H9 (cell line): ENCODE results near the gene EEF1A2. TPM values are rescaled to one million over a fixed set of nuclear protein-coding genes. Genes with fewer than 3 reads are reported as not detected.

Source experiments
- DNase-seq: peaks from one replicate; pipeline ENCODE4 v3.0.0-alpha.2; 2017
- H2AFZ ChIP-seq: one replicate; pipeline ENCODE4 v1.6.1; 2013; ENCODE audit warnings: mild to moderate bottlenecking, low read length, control low read depth, moderate library complexity
- H2AK5ac ChIP-seq: 2 replicates; pipeline ENCODE4 v1.6.1; 2013; ENCODE audit warnings: low read length, control low read depth, mixed read lengths; ENCODE audit not compliant: insufficient read length
- H2BK120ac ChIP-seq: one replicate; pipeline ENCODE4 v1.6.1; 2013; ENCODE audit warnings: low read depth, mild to moderate bottlenecking, low read length, control low read depth, inconsistent platforms; ENCODE audit not compliant: poor library complexity, severe bottlenecking
- H2BK12ac ChIP-seq: 2 replicates; pipeline ENCODE4 v1.6.1; 2013; ENCODE audit warnings: low read length, control low read depth, mixed read lengths, low read depth; ENCODE audit not compliant: insufficient read length
- H2BK15ac ChIP-seq: 2 replicates; pipeline ENCODE4 v1.6.1; 2013; ENCODE audit warnings: low read depth, low read length, control low read depth
- H2BK20ac ChIP-seq: one replicate; pipeline ENCODE4 v1.6.1; 2013; ENCODE audit warnings: low read depth, mild to moderate bottlenecking, low read length, control low read depth, inconsistent platforms; ENCODE audit not compliant: poor library complexity, severe bottlenecking
- H2BK5ac ChIP-seq: 2 replicates; pipeline ENCODE4 v1.6.1; 2013; ENCODE audit warnings: low read length, control low read depth, mixed read lengths; ENCODE audit not compliant: insufficient read length
- H3K14ac ChIP-seq: 2 replicates; pipeline ENCODE4 v1.6.1; 2013; ENCODE audit warnings: low read length, control low read depth; ENCODE audit not compliant: insufficient read depth
- H3K18ac ChIP-seq: 2 replicates; pipeline ENCODE4 v1.6.1; 2013; ENCODE audit warnings: low read depth, mild to moderate bottlenecking, mixed read lengths, low read length, control low read depth; ENCODE audit not compliant: insufficient read length
- H3K23ac ChIP-seq: 2 replicates; pipeline ENCODE4 v1.6.1; 2013; ENCODE audit warnings: low read length, control low read depth, mixed read lengths, low read depth; ENCODE audit not compliant: insufficient read length
- H3K23me2 ChIP-seq: 2 replicates; pipeline ENCODE4 v1.6.1; 2013; ENCODE audit warnings: low read depth, mild to moderate bottlenecking, mixed read lengths, low read length, control low read depth; ENCODE audit not compliant: insufficient read length, poor library complexity, severe bottlenecking
- H3K27ac ChIP-seq: 2 replicates; pipeline ENCODE4 v1.5.1; 2013; ENCODE audit warnings: low read length, control low read depth, mixed read lengths, low read depth; ENCODE audit not compliant: insufficient read length
- H3K27me3 ChIP-seq: 2 replicates; pipeline ENCODE4 v1.6.1; 2013; ENCODE audit warnings: low read length, control low read depth, inconsistent platforms; ENCODE audit not compliant: insufficient read depth
- H3K4ac ChIP-seq: 2 replicates; pipeline ENCODE4 v1.6.1; 2013; ENCODE audit warnings: low read depth, mild to moderate bottlenecking, control low read depth, inconsistent platforms, low read length, moderate library complexity
- H3K4me1 ChIP-seq: 2 replicates; pipeline ENCODE4 v1.6.1; 2013; ENCODE audit warnings: low read length, control low read depth, inconsistent platforms; ENCODE audit not compliant: insufficient read depth
- H3K4me2 ChIP-seq: 2 replicates; pipeline ENCODE4 v1.6.1; 2013; ENCODE audit warnings: low read length, control low read depth, mixed read lengths; ENCODE audit not compliant: insufficient read length, insufficient read depth
- H3K56ac ChIP-seq: 2 replicates; pipeline ENCODE4 v1.6.1; 2013; ENCODE audit warnings: low read depth, mild to moderate bottlenecking, mixed read lengths, low read length, control low read depth; ENCODE audit not compliant: insufficient read length
- H3K79me1 ChIP-seq: 2 replicates; pipeline ENCODE4 v1.6.1; 2013; ENCODE audit warnings: low read depth, mild to moderate bottlenecking, moderate library complexity, low read length, control low read depth, inconsistent platforms; ENCODE audit not compliant: insufficient read depth, poor library complexity, severe bottlenecking
- H3K79me2 ChIP-seq: 2 replicates; pipeline ENCODE4 v1.6.1; 2013; ENCODE audit warnings: low read length, control low read depth, inconsistent platforms; ENCODE audit not compliant: insufficient read depth
- H3K9ac ChIP-seq: 2 replicates; pipeline ENCODE4 v1.6.1; 2013; ENCODE audit warnings: low read length, control low read depth, mixed read lengths; ENCODE audit not compliant: insufficient read length; ENCODE audit errors: extremely low read depth
- H3K9me3 ChIP-seq: one replicate; pipeline ENCODE4 v1.6.1; 2013; ENCODE audit warnings: low read depth, low read length, inconsistent platforms; ENCODE audit not compliant: control insufficient read depth
- H3T11ph ChIP-seq: one replicate; pipeline ENCODE4 v1.6.1; 2013; ENCODE audit warnings: mild to moderate bottlenecking, low read length, control low read depth, inconsistent platforms
- H4K20me1 ChIP-seq: one replicate; pipeline ENCODE4 v1.6.1; 2013; ENCODE audit not compliant: control insufficient read depth, insufficient read length, insufficient read depth
- H4K5ac ChIP-seq: 2 replicates; pipeline ENCODE4 v1.6.1; 2013; ENCODE audit warnings: low read depth, mild to moderate bottlenecking, mixed read lengths, low read length, control low read depth; ENCODE audit not compliant: insufficient read length
- H4K8ac ChIP-seq: replicated peaks from 2 replicates; pipeline ENCODE4 v1.6.1; 2013; ENCODE audit warnings: low read length, control low read depth, mixed read lengths, low read depth; ENCODE audit not compliant: insufficient read length
- H4K91ac ChIP-seq: 2 replicates; pipeline ENCODE4 v1.6.1; 2013; ENCODE audit warnings: low read depth, mild to moderate bottlenecking, moderate library complexity, mixed read lengths, low read length, control low read depth; ENCODE audit not compliant: insufficient read length
- H3K27ac Mint-ChIP-seq, 3 experiments: 2 replicates in 2 of 3; 3 replicates in 1 of 3; pipeline ENCODE4 v1.8.0; 2020 to 2021; ENCODE audit warnings: mixed read lengths in 3 of 3, mild to moderate bottlenecking in 1 of 3, moderate library complexity in 1 of 3
- H3K27me3 Mint-ChIP-seq: 2 replicates; pipeline ENCODE4 v1.8.0; 2021; ENCODE audit warnings: low read depth, mild to moderate bottlenecking, moderate library complexity, mixed read lengths
- H3K36me3 Mint-ChIP-seq, 3 experiments: 2 replicates in 2 of 3; 3 replicates in 1 of 3; pipeline ENCODE4 v1.8.0; 2020 to 2021; ENCODE audit warnings: low read depth in 3 of 3, mixed read lengths in 3 of 3; ENCODE audit not compliant: insufficient read depth in 1 of 3
- H3K4me1 Mint-ChIP-seq, 2 experiments: 2 replicates each; pipeline ENCODE4 v1.8.0; 2020; ENCODE audit warnings: mixed read lengths in 2 of 2
- H3K4me3 Mint-ChIP-seq, 2 experiments: 2 replicates in 1 of 2; 3 replicates in 1 of 2; pipeline ENCODE4 v1.8.0; 2020 to 2021; ENCODE audit warnings: mild to moderate bottlenecking in 2 of 2, mixed read lengths in 2 of 2, moderate library complexity in 1 of 2
- H3K9me3 Mint-ChIP-seq, 2 experiments: 2 replicates in 1 of 2; 3 replicates in 1 of 2; pipeline ENCODE4 v1.8.0; 2020; ENCODE audit warnings: mild to moderate bottlenecking in 2 of 2, mixed read lengths in 2 of 2, moderate library complexity in 1 of 2
- CTCF ChIP-seq: fragments of 200-600 bp; sonication (generic); conservative IDR thresholded peaks from 3 replicates; pipeline ENCODE4 v1.8.0; 2021; ENCODE audit warnings: antibody characterized with exemption, mild to moderate bottlenecking
- WGBS: extraction: QIAGEN DNeasy Blood & Tissue Kit; methylation state at CpG from one replicate; pipeline ENCODE4 v1.1.7; 2013; ENCODE audit warnings: missing lambda C conversion rate, low lambda C conversion rate, mixed read lengths; ENCODE audit not compliant: insufficient read length; ENCODE audit errors: extremely low coverage; 5-methylcytosine and 5-hydroxymethylcytosine counted together
- total RNA-seq: library from RNA; stranded (reverse); gene quantifications from 2 replicates; pipeline ENCODE4 v1.2.1, GENCODE V29; 2021

EEF1A2 gene
- total RNA-seq, 1 experiment from 2014 or later = 27.4 TPM

DNA sequence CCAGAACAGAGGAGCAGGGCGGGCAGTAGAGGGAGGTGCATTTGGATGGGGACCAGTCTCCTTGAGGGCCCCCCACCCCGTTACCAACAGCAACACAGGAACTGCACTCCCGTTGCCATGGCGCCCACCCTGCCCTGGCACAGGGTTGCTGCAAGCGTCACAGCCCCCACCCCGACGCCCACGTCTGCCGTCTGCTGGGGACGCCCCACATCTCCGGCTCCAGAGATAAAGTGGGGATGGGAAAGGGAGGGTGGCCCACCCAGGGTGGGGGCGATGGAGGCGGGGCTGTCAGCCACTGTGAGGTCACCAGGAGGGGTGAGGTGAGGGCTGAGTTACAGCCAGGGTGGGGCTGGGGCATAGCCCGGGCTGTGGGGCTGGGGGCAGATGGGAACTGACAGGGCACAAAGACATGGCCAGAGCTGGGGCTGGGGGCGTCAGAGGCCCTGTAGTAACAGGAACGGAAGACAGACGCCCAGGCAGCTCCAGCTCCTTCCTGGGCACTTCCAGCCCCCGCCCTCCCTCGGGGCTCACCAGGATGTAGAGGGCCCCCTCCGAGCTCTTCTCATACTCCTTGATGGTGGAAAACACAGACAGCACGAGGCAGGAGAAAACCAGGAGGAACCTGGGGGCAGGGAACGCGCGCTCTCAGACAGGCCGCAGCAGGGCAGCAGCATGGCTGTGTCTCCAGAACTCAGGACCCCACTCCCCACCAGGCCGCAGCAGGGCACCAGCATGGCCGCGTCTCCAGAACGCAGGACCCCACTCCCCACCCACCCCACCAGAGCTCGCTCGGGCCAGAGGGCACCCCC is 52.5 kb downstream of the EEF1A2 start:
- no CpG with 5 or more reads among the region's 31 CpGs for WGBS
- DNase-seq = no peak
- Histone ChIP-seq H4K5ac (no peak overlapping the region), H3K14ac (no peak overlapping the region), H3K9me3 (no peaks in the 10 kb centered on the region), H3T11ph (no peak overlapping the region), H2AK5ac (no peak overlapping the region), H4K91ac (no peak overlapping the region), H3K79me1 (no peaks in the 10 kb centered on the region), H3K18ac (no peak overlapping the region), H4K20me1 (peaks cover 6% of the 10 kb centered on the region), H3K4ac (no peak overlapping the region), H3K56ac (no peak overlapping the region), H3K23me2 (no peaks in the 10 kb centered on the region), H3K9ac (no peak overlapping the region), H2BK20ac (no peak overlapping the region), H3K4me2 (no peak overlapping the region), H2BK15ac (no peak overlapping the region), H3K27me3 (no peaks in the 10 kb centered on the region), H2BK12ac (no peak overlapping the region), H3K79me2 (no peaks in the 10 kb centered on the region; the same call in 1 of the 2 replicates), H3K27ac (no peak overlapping the region), H3K23ac (no peak overlapping the region), H4K8ac (no peak overlapping the region), H2BK120ac (no peak overlapping the region), H2BK5ac (no peak overlapping the region), H2AFZ (no peak overlapping the region), H3K4me1 (peaks cover 2% of the 10 kb centered on the region; the same call in 1 of the 2 replicates)
- H3K27me3 Mint-ChIP-seq = no peaks in the 10 kb centered on the region
- H3K4me3 Mint-ChIP-seq = no peak overlapping the region
- peaks cover 9 to 11% of the 10 kb centered on the region in 2 experiments; a peak in 3 of 5 replicates for H3K9me3 Mint-ChIP-seq
- peaks cover 10 to 39% of the 10 kb centered on the region in 2 experiments for H3K4me1 Mint-ChIP-seq
- H3K36me3 Mint-ChIP-seq = peaks cover 6 to 18% (median 9%) of the 10 kb centered on the region in 3 experiments; a peak in 6 of 7 replicates
- TF ChIP-seq CTCF = no peak
- no peak overlapping the region; a peak in 2 of 7 replicates for H3K27ac Mint-ChIP-seq
